HuH-7.5 (cell line): Measurements from ENCODE around the gene MRE11.
"Not testable (repeated sequence)": the region's sequence is repeated elsewhere in the genome, so short reads cannot be mapped to it uniquely, and the experiment has no call there.

ENCODE experiments used
- DNase-seq: peaks from one replicate; pipeline ENCODE4 v3.0.0; 2011; ENCODE audit warnings: low spot score

The MRE11 gene

GRCh38 chr11:94506513-94506912, 12.9 kb upstream of the MRE11 start:
- not testable (repeated sequence) for DNase-seq

- peak; percentile 12 for DNase-seq
Measured at GRCh38 chr11:94504689-94505293, 11.1 kb upstream of the MRE11 start.

GRCh38 chr11:94501522-94501921, 7.9 kb upstream of the MRE11 start:
- DNase-seq: no peak

GRCh38 chr11:94500181-94500580, 6.5 kb upstream of the MRE11 start:
- DNase-seq: no peak

GRCh38 chr11:94494126-94494680, 559 bp upstream of the MRE11 start:
- no peak for DNase-seq

- DNase-seq: no peak
Measured at GRCh38 chr11:94486068-94486467, 7.6 kb downstream of the MRE11 start.

GRCh38 chr11:94481342-94481741, 12.3 kb downstream of the MRE11 start:
- no peak for DNase-seq

GRCh38 chr11:94477624-94478023, 16.0 kb downstream of the MRE11 start:
- DNase-seq: no peak

GRCh38 chr11:94472916-94473799, 20.5 kb downstream of the MRE11 start:
- DNase-seq: no peak

- DNase-seq: no peak
Measured at GRCh38 chr11:94469416-94469815, 24.2 kb downstream of the MRE11 start.

- no peak for DNase-seq
Measured at GRCh38 chr11:94459576-94459975, 34.1 kb downstream of the MRE11 start.

GRCh38 chr11:94457118-94458029, 36.3 kb downstream of the MRE11 start:
- DNase-seq: no peak

- no peak for DNase-seq
Measured at GRCh38 chr11:94455861-94456260, 37.8 kb downstream of the MRE11 start.

GRCh38 chr11:94454301-94454700, 39.3 kb downstream of the MRE11 start:
- no peak for DNase-seq

- DNase-seq: no peak
Measured at GRCh38 chr11:94452988-94453387, 40.7 kb downstream of the MRE11 start.

- DNase-seq: no peak
Measured at GRCh38 chr11:94450048-94450447, 43.6 kb downstream of the MRE11 start.

- no peak for DNase-seq
Measured at GRCh38 chr11:94449437-94449836, 44.2 kb downstream of the MRE11 start.

- no peak for DNase-seq
Measured at GRCh38 chr11:94449029-94449428, 44.6 kb downstream of the MRE11 start.

- no peak for DNase-seq
Measured at GRCh38 chr11:94447149-94447548, 46.5 kb downstream of the MRE11 start.

- no peak for DNase-seq
Measured at GRCh38 chr11:94445641-94446040, 48.0 kb downstream of the MRE11 start.

GRCh38 chr11:94433049-94433448, 60.6 kb downstream of the MRE11 start:
- DNase-seq: no peak

- no peak for DNase-seq
Measured at GRCh38 chr11:94424662-94425061, 69.0 kb downstream of the MRE11 start.
